AG04449 (cell line): ENCODE data around the gene REEP6.

Source experiments
- CTCF ChIA-PET: fragments of 350-600 bp; formaldehyde crosslinking; extraction: SDS; loops from one replicate; lab custom pipeline; 2021; ENCODE audit warnings: antibody characterized with exemption; lab: Yijun Ruan, JAX
- POLR2A ChIA-PET: fragments of 400-600, 350-600 bp; formaldehyde crosslinking; extraction: SDS; loops from one replicate; lab custom pipeline; 2020; ENCODE audit warnings: antibody characterized with exemption, inconsistent platforms; lab: Yijun Ruan, JAX
- DNase-seq: peaks from one replicate; pipeline ENCODE4 v3.0.0-alpha.2; 2010; ENCODE audit warnings: low read depth, low spot score
- H3K4me3 ChIP-seq: 2 replicates; pipeline ENCODE4 v1.5.1; 2011; ENCODE audit warnings: low read depth, mild to moderate bottlenecking, control low read depth, low read length
- CTCF ChIP-seq: IDR thresholded peaks from one replicate; pipeline ENCODE4 v1.5.1; 2011; ENCODE audit warnings: mild to moderate bottlenecking, moderate library complexity, low read length, control low read depth, inconsistent platforms; ENCODE audit not compliant: insufficient read depth; ENCODE audit errors: missing control alignments

Gene REEP6

GRCh38 chr19:1540365-1540925, 49.5 kb downstream of the REEP6 start:
- TF ChIP-seq CTCF = no peak
- POLR2A ChIA-PET = no interaction called here
- CTCF ChIA-PET = no interaction called here
- H3K4me3 ChIP-seq = no peak overlapping the region
- no peak for DNase-seq
